Activated T-helper 2 cell treated with anti-CD3 and anti-CD28 coated beads, Interferon-gamma antibody, Interleukin-2, Interleukin-4, amounts not matched to agents 10 μg/mL and 5 μg/mL and 100 μg/mL, durations not matched to agents 14 hours and 24 hours and 36 hours (primary cell): ENCODE data around the gene DLG4. TPM values are rescaled to one million over a fixed set of nuclear protein-coding genes. Genes with fewer than 3 reads are reported as not detected.
"Not testable (repeated sequence)": the region's sequence is repeated elsewhere in the genome, so short reads cannot be mapped to it uniquely, and the experiment has no call there.

Experiments
- DNase-seq: peaks from one replicate; pipeline ENCODE4 v3.0.0; 2021; ENCODE audit warnings: low spot score
- H3K27ac Mint-ChIP-seq: one replicate; pipeline ENCODE4 v1.8.0; 2021; ENCODE audit warnings: mixed read lengths
- H3K27me3 Mint-ChIP-seq: one replicate; pipeline ENCODE4 v1.8.0; 2021; ENCODE audit warnings: low read depth, mixed read lengths
- H3K36me3 Mint-ChIP-seq: one replicate; pipeline ENCODE4 v1.8.0; 2021; ENCODE audit warnings: low read depth, mixed read lengths
- H3K4me1 Mint-ChIP-seq: one replicate; pipeline ENCODE4 v1.8.0; 2021; ENCODE audit warnings: low read depth, mixed read lengths
- H3K4me3 Mint-ChIP-seq: one replicate; pipeline ENCODE4 v1.8.0; 2021; ENCODE audit warnings: low read depth, mild to moderate bottlenecking, moderate library complexity, mixed read lengths
- H3K9me3 Mint-ChIP-seq: one replicate; pipeline ENCODE4 v1.8.0; 2021; ENCODE audit warnings: mixed read lengths
- intact Hi-C: fragments of 100-400 bp; cut with micrococcal nuclease; formaldehyde crosslinking; loops from one replicate; pipeline ENCODE4 v1.15.1; 2023
- total RNA-seq: library from RNA; stranded (reverse); gene quantifications from 2 replicates; pipeline ENCODE4 v1.2.3, GENCODE V29; 2022

Gene DLG4
- total RNA-seq, 1 donor from 2014 or later = 10.6 TPM

DNA sequence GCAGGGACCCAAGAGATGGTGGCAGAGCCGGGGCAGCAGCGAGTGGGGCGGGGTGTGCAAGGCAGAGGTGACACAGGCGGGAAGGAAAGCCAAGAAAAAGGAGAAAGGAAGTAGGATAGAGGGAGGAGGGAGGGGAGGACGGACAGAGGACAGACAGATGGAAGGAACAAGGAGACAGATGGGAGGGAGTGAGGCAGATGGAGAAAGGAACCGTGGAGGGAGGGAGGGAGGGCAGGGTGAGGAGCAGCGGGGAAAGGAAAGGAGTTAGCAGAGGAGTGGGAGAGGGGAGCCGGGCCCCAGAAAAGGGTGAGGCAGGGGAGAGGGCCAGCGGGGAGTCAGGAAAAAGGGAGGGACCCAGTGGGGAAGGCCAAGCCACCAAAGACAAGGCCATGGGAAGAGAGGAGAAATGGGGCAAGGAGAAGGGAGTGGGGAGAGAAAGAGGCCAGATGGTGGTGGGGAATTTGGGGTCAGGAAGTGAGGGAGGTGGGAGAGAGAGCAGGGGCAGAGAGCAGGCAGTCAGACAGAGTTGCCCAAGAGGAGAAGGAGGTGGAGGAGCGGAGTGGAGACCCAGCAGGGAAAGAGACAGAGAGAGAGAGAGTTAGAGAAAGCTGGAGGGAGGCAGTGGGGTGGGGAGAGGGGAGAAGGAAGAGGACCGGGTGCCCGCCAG, 27.2 kb downstream of the DLG4 start:
- no peak overlapping the region for H3K4me3 Mint-ChIP-seq
- intact Hi-C loops = no loop called here
- H3K36me3 Mint-ChIP-seq = no peaks in the 10 kb centered on the region
- no peak for DNase-seq
- H3K4me1 Mint-ChIP-seq = no peaks in the 10 kb centered on the region
- no peak overlapping the region for H3K27ac Mint-ChIP-seq
- H3K9me3 Mint-ChIP-seq = no peaks in the 10 kb centered on the region
- H3K27me3 Mint-ChIP-seq = no peaks in the 10 kb centered on the region

- no peaks in the 10 kb centered on the region for H3K4me1 Mint-ChIP-seq
- intact Hi-C loops = no loop called here
- H3K27ac Mint-ChIP-seq = no peak overlapping the region
- no peaks in the 10 kb centered on the region for H3K27me3 Mint-ChIP-seq
- H3K4me3 Mint-ChIP-seq = no peak overlapping the region
- no peaks in the 10 kb centered on the region for H3K9me3 Mint-ChIP-seq
- DNase-seq = no peak
- no peaks in the 10 kb centered on the region for H3K36me3 Mint-ChIP-seq
Measured at GRCh38 chr17:7191571-7192270, 27.9 kb downstream of the DLG4 start.

DNA sequence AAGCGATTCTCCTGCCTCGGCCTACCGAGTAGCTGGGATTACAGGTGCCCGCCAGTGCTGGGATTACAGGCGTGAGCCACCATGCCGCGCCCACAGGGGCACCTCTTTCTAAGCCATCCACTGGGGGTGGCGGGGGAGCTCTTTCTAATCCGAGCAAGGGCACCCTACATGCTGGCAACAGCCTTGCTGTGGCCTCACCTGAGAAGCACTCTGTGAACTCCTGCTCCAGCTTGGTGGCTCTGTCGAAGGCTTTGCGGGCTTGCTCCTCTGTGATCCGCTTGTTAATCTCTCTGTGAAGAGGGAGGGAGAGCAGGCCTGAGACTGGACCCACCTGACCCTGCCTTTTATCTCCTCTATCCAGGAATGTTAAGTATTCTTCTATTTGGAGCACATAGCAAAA, 28.6 kb downstream of the DLG4 start:
- Mint-ChIP-seq H3K36me3 (no peaks in the 10 kb centered on the region), H3K27ac (no peak overlapping the region), H3K27me3 (no peaks in the 10 kb centered on the region), H3K4me1 (no peaks in the 10 kb centered on the region), H3K9me3 (no peaks in the 10 kb centered on the region), H3K4me3 (no peak overlapping the region)
- intact Hi-C loops = no loop called here
- no peak for DNase-seq

DNA sequence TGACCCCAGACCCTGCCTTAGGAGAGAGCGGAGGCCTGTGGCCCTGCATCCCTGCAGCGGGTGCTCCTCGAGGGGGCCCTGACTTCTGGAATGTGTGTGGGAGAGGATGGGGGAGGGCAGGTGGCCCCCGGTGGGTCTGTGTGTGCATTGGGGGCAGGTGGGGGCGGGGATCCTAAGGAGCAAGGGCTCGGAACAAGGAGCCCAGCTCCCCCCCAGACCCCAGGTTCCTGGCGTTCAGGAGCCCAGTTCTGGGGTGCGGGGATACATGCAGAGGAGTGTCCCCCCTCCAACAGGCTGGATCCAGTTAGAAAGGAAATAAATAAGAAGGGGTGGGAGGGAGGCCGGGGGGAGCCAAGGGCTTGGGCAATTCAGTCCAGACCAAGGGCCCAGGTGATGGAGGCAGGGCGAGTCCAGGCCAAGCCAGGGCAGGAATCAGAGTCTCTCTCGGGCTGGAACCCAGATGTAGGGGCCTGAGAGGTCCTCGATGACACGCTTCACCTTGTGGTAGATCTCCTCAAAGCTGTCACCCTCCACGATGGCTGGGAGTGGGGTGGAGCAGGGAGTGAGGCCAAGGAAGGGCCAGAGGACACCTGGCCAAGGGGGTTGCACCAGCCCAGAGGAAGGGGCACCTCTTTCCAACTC, 29.2 kb downstream of the DLG4 start:
- no peaks in the 10 kb centered on the region for H3K4me1 Mint-ChIP-seq
- H3K4me3 Mint-ChIP-seq = no peak overlapping the region
- H3K27ac Mint-ChIP-seq = no peak overlapping the region
- no peak for DNase-seq
- intact Hi-C loops = no loop called here
- H3K9me3 Mint-ChIP-seq = no peaks in the 10 kb centered on the region
- no peaks in the 10 kb centered on the region for H3K36me3 Mint-ChIP-seq
- H3K27me3 Mint-ChIP-seq = no peaks in the 10 kb centered on the region

DNA sequence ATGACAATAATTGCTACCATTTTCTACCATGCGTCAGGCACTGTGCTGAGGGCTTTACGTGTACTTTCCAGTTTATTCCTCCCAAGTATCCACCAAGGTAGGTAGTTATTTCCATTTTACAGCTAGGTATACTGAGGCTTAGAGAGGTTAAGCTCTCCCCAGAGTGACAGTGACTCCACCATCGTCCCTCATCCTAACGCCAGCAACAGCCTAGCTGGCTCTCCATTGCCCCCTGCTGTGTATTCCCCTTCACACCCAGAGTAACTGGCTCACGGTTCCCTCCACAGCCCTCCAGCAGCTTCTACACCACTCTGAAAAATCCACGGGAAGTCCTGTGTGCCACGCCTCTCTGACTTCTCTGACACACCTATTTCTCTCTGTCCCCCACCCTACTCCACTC, 33.4 kb downstream of the DLG4 start:
- no peak overlapping the region for H3K27ac Mint-ChIP-seq
- no peaks in the 10 kb centered on the region for H3K9me3 Mint-ChIP-seq
- no peaks in the 10 kb centered on the region for H3K36me3 Mint-ChIP-seq
- H3K4me1 Mint-ChIP-seq = no peaks in the 10 kb centered on the region
- H3K27me3 Mint-ChIP-seq = no peaks in the 10 kb centered on the region
- H3K4me3 Mint-ChIP-seq = no peak overlapping the region
- intact Hi-C loops = no loop called here
- no peak for DNase-seq

DNA sequence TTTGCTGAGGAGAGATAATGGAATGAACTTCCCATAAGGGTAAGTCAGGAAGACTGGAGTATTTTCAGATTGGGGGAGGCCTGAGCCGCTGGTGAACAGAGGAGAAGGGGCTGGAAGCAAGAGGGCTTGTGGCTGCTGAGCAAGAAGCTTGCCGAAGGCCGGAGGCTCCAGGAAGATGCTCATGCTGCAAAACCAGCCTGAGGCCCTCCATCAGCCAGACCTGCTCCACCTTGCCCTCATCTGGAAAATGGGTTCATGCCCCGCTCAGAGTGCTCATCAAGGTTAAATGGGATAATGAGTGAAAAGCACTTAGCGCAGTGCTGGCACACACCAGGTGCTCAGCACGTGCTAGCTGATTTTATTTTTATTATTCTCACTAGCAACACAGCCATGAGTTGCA, 35.0 kb downstream of the DLG4 start:
- intact Hi-C loops = no loop called here
- no peaks in the 10 kb centered on the region for H3K9me3 Mint-ChIP-seq
- H3K27me3 Mint-ChIP-seq = no peaks in the 10 kb centered on the region
- no peak for DNase-seq
- no peak overlapping the region for H3K4me3 Mint-ChIP-seq
- no peaks in the 10 kb centered on the region for H3K36me3 Mint-ChIP-seq
- H3K4me1 Mint-ChIP-seq = no peaks in the 10 kb centered on the region
- no peak overlapping the region for H3K27ac Mint-ChIP-seq

- Mint-ChIP-seq H3K4me3 (no peak overlapping the region), H3K27me3 (no peaks in the 10 kb centered on the region), H3K27ac (no peak overlapping the region), H3K4me1 (no peaks in the 10 kb centered on the region), H3K36me3 (no peaks in the 10 kb centered on the region), H3K9me3 (no peaks in the 10 kb centered on the region)
- intact Hi-C loops = no loop called here
- no peak for DNase-seq
Measured at GRCh38 chr17:7184091-7184488, 35.5 kb downstream of the DLG4 start.

DNA sequence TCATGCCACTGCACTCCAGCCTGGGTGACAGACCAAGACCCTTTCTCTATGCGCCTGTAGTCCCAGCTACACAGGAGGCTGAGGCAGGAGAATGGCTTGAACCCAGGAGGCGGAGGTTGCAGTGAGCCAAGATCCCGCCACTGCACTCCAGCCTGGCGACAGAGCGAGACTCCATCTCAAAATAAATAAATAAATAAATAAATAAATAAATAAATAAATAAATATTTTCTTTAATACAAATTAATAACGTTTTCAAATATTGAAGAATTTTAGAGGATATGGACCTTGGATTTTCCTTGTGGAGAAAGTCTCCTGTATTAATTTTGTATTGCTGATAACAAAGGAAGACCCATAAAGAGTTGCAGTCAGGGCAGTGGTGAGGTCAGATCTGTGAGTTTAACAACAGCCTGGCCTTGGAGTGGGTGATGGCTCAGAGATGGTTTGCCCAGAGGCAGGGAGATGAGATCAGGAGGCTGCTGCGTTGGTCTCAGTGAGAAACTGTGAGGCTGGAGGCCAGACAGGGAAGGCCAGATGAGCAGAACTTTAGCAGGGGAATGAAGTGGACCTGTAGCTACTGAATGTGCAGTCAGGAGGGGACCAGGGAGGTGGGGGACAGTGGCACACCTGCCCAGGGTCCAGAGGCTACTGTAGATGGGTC, 36.1 kb downstream of the DLG4 start:
- Mint-ChIP-seq H3K9me3 (no peaks in the 10 kb centered on the region), H3K27ac (no peak overlapping the region), H3K4me1 (no peaks in the 10 kb centered on the region), H3K4me3 (no peak overlapping the region), H3K27me3 (no peaks in the 10 kb centered on the region), H3K36me3 (no peaks in the 10 kb centered on the region)
- intact Hi-C loops = no loop called here
- DNase-seq = no peak

DNA sequence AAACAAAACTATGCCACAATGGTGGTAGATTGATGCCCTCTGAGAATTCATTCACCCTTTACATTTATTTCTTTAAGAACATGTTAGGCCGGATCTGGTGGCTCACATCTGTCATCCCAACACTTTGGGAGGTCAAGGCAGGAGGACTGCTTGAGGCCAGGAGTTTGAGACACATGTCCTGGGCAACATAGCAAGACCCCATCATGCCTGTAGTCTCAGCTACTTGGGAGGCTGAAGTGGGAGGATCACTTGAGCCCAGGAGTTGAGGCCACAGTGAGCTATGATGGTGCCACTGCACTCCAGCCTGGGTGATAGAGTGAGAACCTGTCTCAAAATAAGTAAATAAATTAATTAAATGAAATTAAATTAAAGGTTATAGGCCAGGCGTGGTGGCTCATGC, 37.5 kb downstream of the DLG4 start:
- H3K27me3 Mint-ChIP-seq, H3K27ac Mint-ChIP-seq, H3K4me1 Mint-ChIP-seq, H3K4me3 Mint-ChIP-seq, H3K36me3 Mint-ChIP-seq, DNase-seq, H3K9me3 Mint-ChIP-seq, intact Hi-C loops: not testable (repeated sequence)

- H3K27ac Mint-ChIP-seq = no peak within 1 kb of the TSS
- H3K9me3 Mint-ChIP-seq = no peaks in the 10 kb centered on the region
- H3K4me1 Mint-ChIP-seq = peaks cover 9% of the 10 kb centered on the region
- H3K27me3 Mint-ChIP-seq = peaks cover 7% of the 10 kb centered on the region
- intact Hi-C loops = no loop called here
- peak within 1 kb of the TSS; percentile 64 for H3K4me3 Mint-ChIP-seq
- DNase-seq = no peak
- H3K36me3 Mint-ChIP-seq = no peaks in the 10 kb centered on the region
Measured at GRCh38 chr17:7179317-7180254, 40.0 kb downstream of the DLG4 start, which contains the start of gene ASGR1. Gene ASGR1, minus strand, starts transcription at chr17:7179370. Its CDS starts 807 bp downstream, at chr17:7178563.

- H3K27me3 Mint-ChIP-seq = peaks cover 7% of the 10 kb centered on the region
- intact Hi-C loops = no loop called here
Measured at GRCh38 chr17:7178973-7179316, 40.7 kb downstream of the DLG4 start.

DNA sequence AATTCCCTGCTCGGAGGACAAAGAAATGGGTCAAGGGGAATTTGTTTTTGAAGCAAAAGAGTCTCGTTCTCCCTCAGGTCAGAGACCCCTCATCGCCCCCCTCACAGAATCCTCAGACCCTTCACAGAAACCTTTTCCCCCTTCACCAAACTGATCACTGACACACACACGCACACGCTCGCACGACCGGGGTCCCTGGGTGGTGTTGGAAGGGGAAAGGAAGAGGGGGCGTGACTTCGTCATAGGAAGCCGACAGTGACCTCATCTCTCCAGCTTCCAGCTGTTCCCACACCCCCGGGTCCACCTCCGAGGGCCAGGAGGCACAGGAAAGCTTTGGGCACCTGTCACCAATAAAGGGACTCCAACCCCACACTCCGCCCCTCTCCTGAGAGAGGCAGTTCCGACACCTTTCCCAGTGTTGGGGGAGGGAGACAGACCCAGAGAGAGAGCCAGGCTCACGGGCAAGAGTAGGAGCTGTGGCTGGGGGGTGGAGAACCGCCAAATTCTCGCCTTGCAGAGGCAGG, 41.6 kb downstream of the DLG4 start:
- peak overlapping the region; percentile 64 for H3K4me3 Mint-ChIP-seq
- no peak for DNase-seq
- peaks cover 7% of the 10 kb centered on the region for H3K27me3 Mint-ChIP-seq
- peaks cover 9% of the 10 kb centered on the region for H3K4me1 Mint-ChIP-seq
- no peak overlapping the region for H3K27ac Mint-ChIP-seq
- no peaks in the 10 kb centered on the region for H3K36me3 Mint-ChIP-seq
- no peaks in the 10 kb centered on the region for H3K9me3 Mint-ChIP-seq
- intact Hi-C loops = loop anchor here (2.0 kb wide), 1 partner anchor 131 kb away; no protein-coding TSS in a partner anchor

More at GRCh38 chr17:7178973-7179316, 40.7 kb downstream of the DLG4 start:
- Mint-ChIP-seq H3K36me3 (no peaks in the 10 kb centered on the region), H3K4me1 (peaks cover 9% of the 10 kb centered on the region), H3K27ac (no peak overlapping the region), H3K9me3 (no peaks in the 10 kb centered on the region), H3K4me3 (no peak overlapping the region)
- DNase-seq = no peak
